Rectal smooth muscle tissue (tissue), 1 donor: ENCODE results near the gene MED26.
A peak's percentile ranks its signal among the peaks of the same experiment; 100 is the strongest.

Experiments
- H3K27ac ChIP-seq: one replicate; pipeline ENCODE4 v1.7.0; 2013; ENCODE audit warnings: low read depth, low read length, inconsistent platforms
- H3K27me3 ChIP-seq: one replicate; pipeline ENCODE4 v1.7.0; 2013; ENCODE audit warnings: low read length; ENCODE audit not compliant: control insufficient read depth, insufficient read depth
- H3K36me3 ChIP-seq: one replicate; pipeline ENCODE4 v1.7.0; 2013; ENCODE audit warnings: low read length; ENCODE audit not compliant: control insufficient read depth, insufficient read depth
- H3K4me1 ChIP-seq: one replicate; pipeline ENCODE4 v1.7.0; 2013; ENCODE audit warnings: low read length; ENCODE audit not compliant: control insufficient read depth, insufficient read depth
- H3K4me3 ChIP-seq: one replicate; pipeline ENCODE4 v1.7.0; 2013; ENCODE audit warnings: low read length
- H3K9ac ChIP-seq: one replicate; pipeline ENCODE4 v1.7.0; 2013; ENCODE audit warnings: low read length

The MED26 gene

GRCh38 chr19:16640951-16641350 is 12.9 kb upstream of the MED26 start:
- Histone ChIP-seq H3K27me3 (no peaks in the 10 kb centered on the region), H3K9ac (no peak overlapping the region), H3K36me3 (peaks cover 15% of the 10 kb centered on the region), H3K4me3 (no peak overlapping the region), H3K27ac (no peak overlapping the region), H3K4me1 (no peaks in the 10 kb centered on the region)

- no peak overlapping the region for H3K27ac ChIP-seq
- H3K36me3 ChIP-seq: peaks cover 12% of the 10 kb centered on the region
- no peaks in the 10 kb centered on the region for H3K27me3 ChIP-seq
- H3K9ac ChIP-seq: no peak overlapping the region
- no peak overlapping the region for H3K4me3 ChIP-seq
- no peaks in the 10 kb centered on the region for H3K4me1 ChIP-seq
Measured at GRCh38 chr19:16638666-16639065, 10.7 kb upstream of the MED26 start.

GRCh38 chr19:16637535-16637934 is 9.5 kb upstream of the MED26 start:
- Histone ChIP-seq H3K27me3 (no peaks in the 10 kb centered on the region), H3K36me3 (peaks cover 12% of the 10 kb centered on the region), H3K27ac (no peak overlapping the region), H3K4me1 (no peaks in the 10 kb centered on the region), H3K4me3 (no peak overlapping the region), H3K9ac (no peak overlapping the region)

GRCh38 chr19:16631465-16631864 is 3.5 kb upstream of the MED26 start:
- Histone ChIP-seq H3K9ac (no peak overlapping the region), H3K27ac (no peak overlapping the region), H3K4me1 (peaks cover 6% of the 10 kb centered on the region), H3K36me3 (peaks cover 3% of the 10 kb centered on the region), H3K27me3 (no peaks in the 10 kb centered on the region), H3K4me3 (no peak overlapping the region)

- peak overlapping the region; percentile 81 for H3K9ac ChIP-seq
- H3K4me1 ChIP-seq: peaks cover 9% of the 10 kb centered on the region
- peak overlapping the region; percentile 94 for H3K27ac ChIP-seq
- H3K27me3 ChIP-seq: no peaks in the 10 kb centered on the region
- peaks cover 7% of the 10 kb centered on the region for H3K36me3 ChIP-seq
- H3K4me3 ChIP-seq: peak overlapping the region; percentile 92
Measured at GRCh38 chr19:16628984-16629691, 1.1 kb upstream of the MED26 start.

- Histone ChIP-seq H3K27ac (peak overlapping the region; percentile 60), H3K27me3 (no peaks in the 10 kb centered on the region), H3K9ac (peak overlapping the region; percentile 94), H3K4me3 (peak overlapping the region; percentile 91), H3K4me1 (peaks cover 9% of the 10 kb centered on the region), H3K36me3 (peaks cover 5% of the 10 kb centered on the region)
Measured at GRCh38 chr19:16627928-16628182, 149 bp downstream of the MED26 start.

- Histone ChIP-seq H3K4me1 (peaks cover 9% of the 10 kb centered on the region), H3K9ac (peak overlapping the region; percentile 94), H3K4me3 (peak overlapping the region; percentile 91), H3K36me3 (peaks cover 4% of the 10 kb centered on the region), H3K27ac (peak overlapping the region; percentile 60), H3K27me3 (no peaks in the 10 kb centered on the region)
Measured at GRCh38 chr19:16627193-16627927, 644 bp downstream of the MED26 start.

- Histone ChIP-seq H3K27ac (peak overlapping the region; percentile 44), H3K4me1 (peaks cover 9% of the 10 kb centered on the region), H3K36me3 (peaks cover 4% of the 10 kb centered on the region), H3K9ac (peak overlapping the region; percentile 94), H3K4me3 (peak overlapping the region; percentile 91), H3K27me3 (no peaks in the 10 kb centered on the region)
Measured at GRCh38 chr19:16626796-16627192, 1.2 kb downstream of the MED26 start.

- Histone ChIP-seq H3K27me3 (no peaks in the 10 kb centered on the region), H3K36me3 (peaks cover 4% of the 10 kb centered on the region), H3K4me3 (no peak overlapping the region), H3K9ac (no peak overlapping the region), H3K4me1 (peaks cover 10% of the 10 kb centered on the region), H3K27ac (no peak overlapping the region)
Measured at GRCh38 chr19:16625163-16625958, 2.6 kb downstream of the MED26 start.

- Histone ChIP-seq H3K27ac (no peak overlapping the region), H3K36me3 (peaks cover 4% of the 10 kb centered on the region), H3K9ac (no peak overlapping the region), H3K27me3 (no peaks in the 10 kb centered on the region), H3K4me1 (peaks cover 19% of the 10 kb centered on the region), H3K4me3 (no peak overlapping the region)
Measured at GRCh38 chr19:16624236-16624635, 3.8 kb downstream of the MED26 start.

GRCh38 chr19:16623576-16623975 is 4.4 kb downstream of the MED26 start:
- H3K4me3 ChIP-seq: no peak overlapping the region
- H3K4me1 ChIP-seq: peaks cover 21% of the 10 kb centered on the region
- H3K27me3 ChIP-seq: no peaks in the 10 kb centered on the region
- peaks cover 4% of the 10 kb centered on the region for H3K36me3 ChIP-seq
- no peak overlapping the region for H3K9ac ChIP-seq
- no peak overlapping the region for H3K27ac ChIP-seq

GRCh38 chr19:16623066-16623465 is 4.9 kb downstream of the MED26 start:
- H3K27ac ChIP-seq: no peak overlapping the region

More at GRCh38 chr19:16623066-16623465, 4.9 kb downstream of the MED26 start:
- Histone ChIP-seq H3K9ac (no peak overlapping the region), H3K27me3 (no peaks in the 10 kb centered on the region), H3K4me3 (no peak overlapping the region), H3K4me1 (peaks cover 21% of the 10 kb centered on the region), H3K36me3 (peaks cover 4% of the 10 kb centered on the region)
